ENCODE results near the gene RAD17.
"Not testable (repeated sequence)": the region's sequence is repeated elsewhere in the genome, so short reads cannot be mapped to it uniquely, and the experiment has no call there.

RAD17 gene, protein sequence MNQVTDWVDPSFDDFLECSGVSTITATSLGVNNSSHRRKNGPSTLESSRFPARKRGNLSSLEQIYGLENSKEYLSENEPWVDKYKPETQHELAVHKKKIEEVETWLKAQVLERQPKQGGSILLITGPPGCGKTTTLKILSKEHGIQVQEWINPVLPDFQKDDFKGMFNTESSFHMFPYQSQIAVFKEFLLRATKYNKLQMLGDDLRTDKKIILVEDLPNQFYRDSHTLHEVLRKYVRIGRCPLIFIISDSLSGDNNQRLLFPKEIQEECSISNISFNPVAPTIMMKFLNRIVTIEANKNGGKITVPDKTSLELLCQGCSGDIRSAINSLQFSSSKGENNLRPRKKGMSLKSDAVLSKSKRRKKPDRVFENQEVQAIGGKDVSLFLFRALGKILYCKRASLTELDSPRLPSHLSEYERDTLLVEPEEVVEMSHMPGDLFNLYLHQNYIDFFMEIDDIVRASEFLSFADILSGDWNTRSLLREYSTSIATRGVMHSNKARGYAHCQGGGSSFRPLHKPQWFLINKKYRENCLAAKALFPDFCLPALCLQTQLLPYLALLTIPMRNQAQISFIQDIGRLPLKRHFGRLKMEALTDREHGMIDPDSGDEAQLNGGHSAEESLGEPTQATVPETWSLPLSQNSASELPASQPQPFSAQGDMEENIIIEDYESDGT

DNA sequence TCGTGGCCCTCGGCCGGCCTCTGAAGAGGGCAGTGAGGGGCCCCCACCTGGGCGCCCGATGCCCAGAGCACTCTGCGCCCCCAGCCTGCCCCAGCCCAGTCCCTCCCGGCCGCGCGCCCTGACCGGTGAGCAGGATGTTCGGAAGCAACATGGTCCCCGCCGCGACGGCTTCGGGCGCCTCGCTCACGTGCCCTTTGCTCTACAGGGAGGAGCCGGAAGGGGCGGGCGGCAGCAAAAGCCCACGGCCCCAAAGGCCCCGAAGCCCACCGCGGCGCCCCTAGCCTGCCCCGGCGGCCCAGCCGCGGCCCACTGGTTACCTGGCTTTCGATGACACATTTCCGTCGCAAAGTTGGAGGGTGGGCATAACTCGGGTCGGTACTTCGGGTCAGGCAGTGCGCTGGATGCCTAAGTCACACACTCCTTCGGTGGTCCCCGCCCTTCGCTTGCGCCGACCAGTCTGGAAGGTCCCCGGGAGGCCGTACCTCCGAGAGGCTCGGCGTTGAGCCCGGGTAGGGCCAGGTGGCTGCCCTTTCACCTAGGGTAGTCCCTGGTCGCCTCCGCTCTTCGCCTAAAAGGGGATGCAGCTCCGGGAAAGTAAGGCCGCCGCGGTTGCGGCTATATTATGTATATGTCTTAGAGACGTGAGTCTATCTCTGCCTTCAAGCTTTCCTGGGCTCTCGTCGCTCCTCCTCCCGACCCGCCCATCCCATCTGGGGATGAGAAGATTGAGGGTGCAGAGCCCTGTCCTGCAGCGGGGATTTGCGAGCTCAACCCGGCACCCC lies at the start of gene RAD17, which contains the start of the genes AK6 and TAF9:
Gene RAD17, plus strand, starts transcription at position 479 of the 782 bp plus-strand sequence. CDS start 2,391 bp downstream, outside the sequence.
Gene AK6, minus strand, starts transcription at position 181 of the 782 bp plus-strand sequence. Its CDS starts 30 bp downstream, at position 151.
Gene TAF9, minus strand, starts transcription at position 181 of the 782 bp plus-strand sequence. CDS start 3,783 bp downstream, outside the sequence.
- DNase-seq (ENCODE audit: low spot score), result peak; percentile 90

DNA sequence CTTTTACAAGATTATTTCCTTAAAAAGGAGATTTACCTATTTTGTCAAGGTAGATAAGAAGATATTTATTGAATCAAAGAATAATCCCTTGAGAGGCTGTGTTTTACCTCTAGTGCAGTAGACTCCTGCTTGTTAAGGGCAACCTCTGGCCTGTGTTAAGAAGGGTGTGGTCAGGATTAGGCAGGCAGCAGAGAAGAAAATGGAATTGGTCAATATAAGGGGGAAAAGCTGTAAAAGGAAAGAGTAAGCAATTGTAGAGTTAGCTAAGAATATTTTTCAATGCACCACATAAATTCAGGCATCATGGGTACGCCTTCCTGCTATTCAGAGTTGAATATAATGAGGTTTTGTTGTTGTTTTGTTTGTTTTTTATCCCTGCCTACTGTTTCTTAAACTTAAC lies 43.3 kb upstream of the RAD17 start:
- no peak for DNase-seq (ENCODE audit: low spot score)

DNA sequence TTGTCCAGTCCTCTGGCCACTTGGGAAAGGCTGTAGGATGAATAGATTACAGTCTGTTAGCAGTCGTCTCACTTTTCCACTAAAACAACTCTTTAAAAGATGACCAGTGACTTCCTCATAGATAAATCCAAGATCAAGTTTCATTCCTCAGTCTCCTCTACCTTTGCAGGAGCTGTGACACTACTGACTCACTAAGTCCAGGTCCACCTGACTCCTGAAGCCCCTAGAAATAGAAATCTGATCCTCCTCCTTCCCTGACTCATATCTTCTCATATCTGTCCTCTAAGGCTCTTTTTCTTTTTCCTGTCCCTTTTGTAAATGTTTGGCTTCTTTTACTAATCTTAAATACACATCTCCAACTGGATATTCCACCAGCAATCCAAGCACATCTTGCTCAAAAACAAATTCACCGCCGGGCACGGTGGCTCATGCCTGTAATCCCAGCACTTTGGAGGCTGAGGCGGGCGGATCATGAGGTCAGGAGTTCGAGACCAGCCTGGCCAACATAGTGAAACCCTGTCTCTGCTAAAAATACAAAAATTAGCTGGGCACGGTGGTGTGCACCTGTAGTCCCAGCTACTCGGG lies 39.6 kb upstream of the RAD17 start:
- DNase-seq (ENCODE audit: low spot score), result no peak

DNA sequence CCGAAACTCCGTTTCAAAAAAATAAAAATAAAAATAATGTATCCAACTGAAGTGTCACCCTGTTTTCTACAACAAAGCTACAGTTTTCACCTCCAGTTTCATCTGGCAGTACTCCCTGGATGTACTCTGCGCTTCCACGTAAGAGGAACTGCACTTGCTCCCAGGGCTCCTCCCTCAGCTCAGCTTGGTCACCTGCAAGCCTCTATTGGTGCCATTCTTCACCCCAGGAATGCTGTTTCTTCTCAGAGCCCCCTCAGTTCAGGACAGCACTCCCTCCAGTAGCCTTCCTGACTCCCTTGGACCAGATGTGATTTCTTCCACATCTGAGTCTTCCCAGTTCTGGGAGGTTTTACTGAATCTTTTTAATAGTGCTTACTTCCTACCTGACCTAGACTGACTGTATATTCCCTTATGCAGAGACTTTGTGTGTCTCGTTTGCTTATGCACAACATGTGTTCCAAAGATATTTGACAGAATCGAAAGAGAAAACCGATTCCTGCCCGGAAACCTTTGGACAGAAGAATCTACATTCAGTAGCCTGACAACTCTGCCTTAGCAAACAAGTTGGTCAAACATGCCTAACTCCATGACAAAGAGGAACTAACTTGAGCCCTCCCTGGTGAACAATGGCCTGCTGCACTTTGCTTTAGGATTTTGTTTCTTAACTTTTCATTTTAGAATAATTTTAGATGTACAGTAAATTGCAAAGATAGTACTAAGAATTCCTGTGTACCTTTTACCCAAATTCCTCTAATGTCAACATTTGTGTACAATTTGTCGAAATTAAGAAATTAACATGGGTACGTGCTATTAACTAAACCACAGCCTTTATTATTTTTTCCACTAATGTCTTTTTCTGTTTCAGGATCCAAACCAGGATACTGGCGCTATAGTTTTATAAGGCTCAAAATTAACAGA lies 37.8 kb upstream of the RAD17 start:
- DNase-seq (ENCODE audit: low spot score), result no peak

DNA sequence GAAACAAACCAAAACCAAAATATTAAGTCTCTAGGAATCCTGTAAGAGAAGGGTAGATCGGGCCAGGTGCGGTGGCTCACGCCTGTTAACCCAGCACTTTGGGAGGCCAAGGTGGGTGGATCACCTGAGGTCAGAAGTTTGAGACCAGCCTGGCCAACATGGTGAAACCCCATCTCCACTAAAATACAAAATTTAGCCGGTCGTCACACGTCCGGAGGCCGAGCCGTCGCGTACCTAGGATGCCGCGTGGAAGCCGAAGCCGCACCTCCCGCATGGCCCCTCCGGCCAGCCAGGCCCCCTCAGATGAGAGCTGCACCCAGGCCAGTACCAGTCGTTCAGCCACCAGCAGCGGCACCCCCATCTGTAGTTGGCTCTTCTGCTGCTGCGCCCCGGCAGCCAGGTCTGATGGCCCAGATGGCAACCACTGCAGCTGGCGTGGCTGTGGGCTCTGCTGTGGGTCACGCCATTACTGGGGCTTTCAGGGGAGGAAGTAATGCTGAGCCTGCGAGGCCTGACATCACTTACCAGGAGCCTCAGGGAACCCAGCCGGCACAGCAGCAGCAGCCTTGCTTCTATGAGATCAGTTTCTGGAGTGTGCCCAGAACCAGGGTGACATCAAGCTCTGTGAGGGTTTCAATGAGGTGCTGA lies 35.8 kb upstream of the RAD17 start:
- DNase-seq (ENCODE audit: low spot score), result not testable (repeated sequence)

DNA sequence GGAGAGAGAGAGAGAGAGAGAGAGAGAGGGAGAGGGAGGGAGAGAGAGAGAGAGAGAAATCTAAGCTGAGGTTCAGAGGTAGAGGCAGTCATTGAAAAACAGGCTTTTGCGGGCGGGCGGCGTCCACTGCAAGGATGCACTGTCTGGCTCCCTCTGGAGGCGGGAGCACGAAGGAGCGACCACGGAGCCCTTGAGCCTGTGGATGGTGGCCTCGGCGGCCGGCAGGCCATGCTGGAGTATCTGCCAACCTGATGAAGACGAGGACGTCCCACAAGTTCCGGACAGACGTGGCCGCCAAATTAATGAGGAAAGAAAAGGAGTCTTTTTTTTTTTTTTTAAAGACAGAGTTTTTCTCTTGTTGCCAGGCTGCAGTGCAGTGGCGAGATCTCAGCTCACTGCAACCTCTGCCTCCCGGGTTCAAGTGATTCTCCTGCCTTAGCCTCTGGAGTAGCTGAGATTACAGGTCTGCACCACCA lies 34.8 kb upstream of the RAD17 start:
- peak; percentile 73 for DNase-seq (ENCODE audit: low spot score)

DNA sequence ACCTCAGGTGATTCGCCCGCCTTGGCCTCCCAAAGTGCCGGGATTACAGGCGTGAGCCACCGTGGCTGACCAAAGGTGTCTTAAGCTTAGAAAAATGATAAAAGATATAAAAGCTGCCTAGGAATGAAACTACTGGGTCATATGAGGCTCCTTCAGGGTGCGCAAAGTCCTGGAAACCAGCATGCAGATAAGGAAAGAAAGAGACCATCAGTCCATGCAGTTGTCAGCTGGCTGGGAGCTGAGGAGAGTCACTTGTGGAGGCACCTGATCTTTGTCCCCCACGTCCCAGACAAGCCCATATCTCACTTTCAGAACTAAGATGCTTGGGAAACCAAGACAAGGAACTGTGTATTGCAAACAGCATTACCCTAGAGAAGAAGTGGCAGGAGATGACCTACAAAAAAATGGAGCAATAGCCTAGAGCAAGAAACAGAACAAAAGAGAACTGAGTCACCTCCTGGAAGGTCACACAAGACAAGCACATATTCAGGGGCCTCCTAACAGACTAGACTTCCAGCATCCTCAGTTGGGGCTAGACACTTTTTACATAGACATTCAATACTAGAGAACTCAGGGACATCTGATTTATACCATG lies 34.2 kb upstream of the RAD17 start:
- DNase-seq (ENCODE audit: low spot score), result no peak

DNA sequence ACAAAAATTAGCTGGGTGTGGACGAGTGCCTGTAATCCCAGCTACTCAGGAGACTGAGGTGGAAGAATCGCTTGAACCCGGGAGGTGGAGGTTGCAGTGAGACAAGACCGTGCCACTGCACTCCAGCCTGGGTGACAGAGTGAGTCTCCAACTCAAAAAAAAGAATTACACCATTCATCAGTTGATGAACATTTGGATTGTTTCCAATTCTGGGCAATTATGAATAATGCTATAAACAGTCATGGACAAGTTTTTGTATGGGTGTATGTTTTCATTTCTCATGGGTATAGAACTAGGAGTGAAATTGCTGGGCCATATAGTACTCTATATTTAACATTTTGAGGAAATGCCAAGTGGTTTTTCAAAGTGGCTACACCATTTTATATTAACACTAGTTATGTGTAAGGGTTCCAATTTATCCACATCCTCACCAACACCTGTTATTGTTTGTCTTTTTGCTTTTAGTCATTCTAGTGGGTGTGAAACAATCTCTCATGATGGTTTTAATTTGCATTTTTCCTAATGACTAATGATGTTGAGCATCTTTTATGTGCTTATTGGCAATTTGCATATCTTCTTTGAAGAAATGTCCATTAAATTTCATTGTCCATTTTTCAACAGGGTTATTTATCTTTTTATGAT lies 28.0 kb upstream of the RAD17 start:
- DNase-seq (ENCODE audit: low spot score), result no peak

DNA sequence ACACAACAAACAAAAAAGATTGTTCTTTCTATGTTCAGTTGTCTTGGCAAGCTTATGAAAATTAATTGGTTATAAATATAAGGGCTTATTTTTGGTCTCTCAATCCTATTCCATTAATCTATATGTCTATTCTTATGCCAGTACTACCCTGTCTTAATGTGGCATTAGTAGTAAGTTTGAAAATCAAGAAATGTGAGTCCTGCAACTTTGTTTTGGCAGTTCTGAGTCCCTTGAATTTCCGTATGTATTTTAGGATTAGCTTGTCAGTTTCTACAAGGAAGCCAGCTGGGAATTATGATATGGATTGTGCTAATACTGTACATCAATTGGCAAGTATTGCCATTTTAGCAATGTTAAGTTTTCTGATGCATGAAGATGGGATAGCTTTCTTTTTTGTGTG lies 26.5 kb upstream of the RAD17 start:
- no peak for DNase-seq (ENCODE audit: low spot score)

DNA sequence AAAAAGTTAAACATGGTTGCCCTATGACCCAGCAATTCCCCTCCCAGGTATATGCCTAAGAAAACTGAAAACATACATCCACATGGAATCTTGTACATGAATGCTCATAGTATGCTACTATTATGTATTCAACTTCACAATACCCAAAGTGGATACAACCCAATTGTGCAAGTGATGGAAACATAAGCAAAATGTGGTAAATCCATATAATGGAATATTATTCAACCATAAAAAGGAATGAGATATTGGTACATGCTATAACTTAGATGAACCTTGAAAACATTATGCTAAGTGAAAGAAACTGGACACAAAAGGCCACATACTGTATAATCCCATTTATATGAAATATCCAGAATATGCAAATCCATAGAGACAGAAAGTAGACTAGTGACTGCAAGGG lies 19.0 kb upstream of the RAD17 start:
- no peak for DNase-seq (ENCODE audit: low spot score)

DNA sequence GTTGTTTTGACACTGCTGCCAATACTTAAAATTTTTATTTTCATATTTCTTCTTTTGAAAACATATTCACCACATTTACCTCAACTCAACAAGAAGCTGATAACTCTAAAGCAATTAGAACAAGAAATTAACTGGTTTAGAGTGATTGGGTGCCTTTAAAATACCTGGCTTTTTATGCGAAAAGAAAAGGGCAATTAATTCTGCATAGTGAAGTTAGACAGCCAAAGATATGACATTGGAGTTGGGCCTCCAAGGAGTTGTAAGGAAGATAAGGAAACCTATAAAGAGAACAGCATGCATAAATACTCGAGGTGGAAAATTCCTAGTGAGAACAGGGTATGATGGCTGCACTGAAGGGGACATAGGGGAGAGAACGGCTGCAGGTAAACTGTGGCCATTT lies 9.9 kb upstream of the RAD17 start:
- DNase-seq (ENCODE audit: low spot score), result no peak

DNA sequence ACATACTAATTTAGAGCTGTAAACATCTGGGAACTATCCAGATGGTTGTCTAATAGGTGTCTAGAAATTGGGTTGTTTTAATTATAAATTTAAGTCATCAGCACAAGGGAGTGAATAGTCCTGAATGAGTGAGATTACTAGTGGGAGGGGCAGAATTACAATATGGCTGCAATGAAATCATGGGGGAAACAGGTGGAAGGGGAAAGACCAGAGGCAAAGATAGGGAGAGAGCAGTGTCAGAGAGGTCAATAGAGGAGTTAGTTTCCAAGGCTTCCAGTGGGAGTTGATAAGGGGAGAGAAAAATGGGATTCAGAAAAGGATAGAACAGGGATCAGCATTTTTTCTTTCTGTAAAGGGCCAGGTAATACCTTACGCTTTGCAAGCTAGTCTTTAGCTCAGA lies 9.2 kb upstream of the RAD17 start:
- no peak for DNase-seq (ENCODE audit: low spot score)

DNA sequence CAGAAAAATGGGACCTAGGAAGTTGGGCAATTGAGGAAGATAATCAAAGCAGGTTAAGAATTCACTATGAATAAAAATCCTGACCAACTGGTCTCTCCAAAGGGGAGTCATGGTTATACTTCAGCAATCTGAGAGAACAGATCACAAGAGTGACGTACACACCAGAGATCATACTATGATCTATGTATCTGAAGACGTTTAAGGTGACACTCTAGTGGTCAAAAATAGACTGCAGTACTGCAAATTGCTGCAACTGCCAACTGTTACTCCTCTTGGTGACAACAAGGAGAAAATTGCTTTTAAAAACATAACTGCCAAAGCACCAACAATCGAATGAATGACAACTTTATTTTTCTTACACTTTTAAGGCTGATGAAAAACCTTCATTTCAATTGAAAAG lies 5.2 kb upstream of the RAD17 start:
- no peak for DNase-seq (ENCODE audit: low spot score)

DNA sequence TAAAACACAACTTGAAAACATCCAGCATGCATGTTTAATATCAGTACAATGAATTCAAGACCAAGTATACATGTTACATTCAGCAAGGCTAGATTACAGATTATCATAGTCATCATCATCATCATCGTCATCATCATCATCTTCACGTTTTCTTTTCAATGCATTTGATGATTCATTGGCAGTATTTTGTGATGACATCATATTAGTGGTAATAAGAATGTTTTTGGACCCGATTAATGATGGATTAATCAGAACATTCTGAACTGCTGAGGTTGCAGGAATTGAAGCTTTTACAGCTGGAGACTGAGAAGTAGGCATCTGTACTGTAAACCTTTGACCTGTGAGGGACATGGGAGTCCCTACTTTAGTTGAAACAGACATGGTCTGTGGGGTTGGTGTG lies 4.8 kb upstream of the RAD17 start:
- DNase-seq (ENCODE audit: low spot score), result no peak

DNA sequence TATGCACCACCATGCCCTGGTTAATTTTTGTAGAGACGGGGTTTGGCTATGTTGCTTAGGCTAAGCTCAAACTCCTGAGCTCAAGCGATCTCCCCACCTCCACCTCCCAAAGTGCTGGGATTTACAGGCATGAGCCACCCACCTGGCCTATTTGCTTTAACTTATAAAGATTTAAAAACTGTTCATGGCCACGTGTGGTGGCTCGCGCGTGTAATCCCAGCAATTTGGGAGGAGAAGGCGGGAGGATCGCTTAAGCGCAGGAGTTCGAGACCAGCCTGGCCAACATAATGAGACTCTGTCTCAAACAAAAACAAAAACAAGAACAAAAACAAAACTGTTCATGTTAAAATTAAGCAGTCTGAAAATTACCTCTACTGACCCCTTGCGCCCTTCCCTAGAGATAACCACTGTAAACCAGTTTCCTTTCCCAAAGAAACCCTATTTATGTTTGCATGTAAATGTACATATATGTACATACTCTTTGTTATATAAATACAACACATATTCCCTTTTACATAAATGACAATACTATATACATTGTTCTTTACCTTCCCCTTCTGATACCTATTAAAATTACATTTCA lies 1.8 kb upstream of the RAD17 start:
- DNase-seq (ENCODE audit: low spot score), result no peak

DNA sequence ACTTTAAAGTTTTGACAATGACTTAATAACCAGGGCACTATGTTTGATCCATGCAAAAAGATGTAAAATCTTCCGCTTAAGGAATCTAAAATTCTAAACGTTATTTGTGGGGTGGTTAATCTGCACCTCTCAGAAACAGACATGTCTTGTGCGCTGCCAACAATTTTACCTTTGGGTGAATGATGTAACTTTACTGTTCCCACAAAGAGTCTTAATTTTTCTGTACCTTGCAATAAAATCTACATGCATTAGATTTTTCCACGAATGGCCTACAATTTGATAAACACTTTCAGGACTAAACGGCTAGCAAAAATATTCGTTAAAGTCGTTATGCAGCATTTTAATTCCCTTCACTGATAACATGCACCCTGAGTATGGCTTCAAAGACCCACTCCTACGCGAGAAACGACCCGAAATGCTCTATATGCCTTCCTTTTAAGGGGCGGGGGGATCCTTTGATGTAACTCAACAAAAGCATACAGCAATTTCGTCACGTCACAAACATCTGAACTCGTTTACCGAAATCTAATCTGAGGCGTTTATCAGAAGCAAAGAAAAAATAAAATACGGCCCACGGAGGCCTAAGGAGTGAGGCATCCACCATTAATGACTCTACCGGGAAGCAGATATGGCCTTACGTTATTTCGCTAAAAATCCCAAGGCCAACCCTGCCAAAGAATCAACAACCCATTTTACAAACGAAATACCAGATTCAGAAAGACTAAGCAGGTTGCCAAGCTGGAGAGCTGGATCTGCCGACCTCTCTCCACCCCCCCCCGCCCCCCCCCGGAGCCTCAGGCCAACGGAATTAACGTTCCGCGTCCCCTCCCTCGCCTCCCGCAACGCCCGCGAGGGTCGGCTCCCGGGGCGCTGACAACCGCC lies 919 bp upstream of the RAD17 start:
- no peak for DNase-seq (ENCODE audit: low spot score)

DNA sequence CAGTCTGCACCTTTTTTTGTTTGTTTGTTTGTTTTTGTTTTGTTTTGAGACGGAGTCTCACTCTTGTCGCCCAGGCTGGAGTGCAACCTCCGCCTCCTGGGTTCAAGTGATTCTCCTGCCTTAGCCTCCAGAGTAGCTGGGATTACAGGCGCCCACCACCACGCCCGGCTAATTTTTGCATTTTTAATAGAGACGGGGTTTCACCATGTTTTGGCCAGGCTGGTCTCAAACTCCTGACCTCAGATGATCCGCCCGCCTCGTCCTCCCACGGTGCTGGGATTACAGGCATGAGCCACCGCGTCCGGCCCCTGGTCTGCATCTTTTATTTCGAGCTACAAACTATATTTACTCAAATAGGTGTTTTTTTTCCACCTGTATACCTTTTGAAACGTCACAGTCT lies 717 bp downstream of the RAD17 start:
- DNase-seq (ENCODE audit: low spot score), result not testable (repeated sequence)

DNA sequence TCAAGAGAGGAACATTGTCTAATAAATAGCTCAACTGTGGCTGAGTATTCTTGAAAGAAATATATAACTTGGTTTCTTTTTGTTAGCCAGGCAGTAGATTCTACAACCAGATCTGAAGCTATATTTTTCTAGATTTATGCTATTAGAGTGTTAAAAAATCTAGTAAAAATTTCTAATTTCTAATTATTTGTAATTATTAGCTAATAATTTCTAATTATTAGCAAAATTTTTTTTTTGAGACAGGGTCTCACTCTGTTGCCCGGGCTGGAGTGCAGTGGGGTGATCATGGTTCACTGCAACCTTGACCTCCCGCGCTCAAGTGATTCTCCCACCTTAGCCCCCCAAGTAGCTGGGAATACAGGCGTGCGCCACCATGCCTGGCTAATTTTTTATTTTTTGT lies 2.8 kb downstream of the RAD17 start:
- no peak for DNase-seq (ENCODE audit: low spot score)

All from putamen (tissue), 1 donor.